ENCODE data around the gene GRM8.
"Not testable (repeated sequence)": the region's sequence is repeated elsewhere in the genome, so short reads cannot be mapped to it uniquely, and the experiment has no call there.

GRM8 gene

GRCh38 chr7:126690104-126690503 lies 562.6 kb downstream of the GRM8 start:
- DNase-seq (ENCODE audit: low read depth), result no peak
- no peak overlapping the region for H3K4me3 ChIP-seq (ENCODE audit: low read length)
- no peak for TF ChIP-seq CTCF (IDR thresholded peaks at IDR 0.05; ENCODE audit: insufficient read depth, low read depth, low read length, missing control alignments)

GRCh38 chr7:126689037-126689436 lies 563.7 kb downstream of the GRM8 start:
- DNase-seq (ENCODE audit: low read depth), result no peak
- no peak for TF ChIP-seq CTCF (IDR thresholded peaks at IDR 0.05; ENCODE audit: insufficient read depth, low read depth, low read length, missing control alignments)
- H3K4me3 ChIP-seq (ENCODE audit: low read length), result no peak overlapping the region

- H3K4me3 ChIP-seq (ENCODE audit: low read length), result no peak overlapping the region
- no peak for TF ChIP-seq CTCF (IDR thresholded peaks at IDR 0.05; ENCODE audit: insufficient read depth, low read depth, low read length, missing control alignments)
- DNase-seq (ENCODE audit: low read depth), result no peak
Observed at GRCh38 chr7:126686474-126686873, 566.3 kb downstream of the GRM8 start.

GRCh38 chr7:126685596-126685995 lies 567.1 kb downstream of the GRM8 start:
- no peak overlapping the region for H3K4me3 ChIP-seq (ENCODE audit: low read length)
- no peak for DNase-seq (ENCODE audit: low read depth)
- no peak for TF ChIP-seq CTCF (IDR thresholded peaks at IDR 0.05; ENCODE audit: insufficient read depth, low read depth, low read length, missing control alignments)

GRCh38 chr7:126685018-126685573 lies 567.6 kb downstream of the GRM8 start:
- no peak overlapping the region for H3K4me3 ChIP-seq (ENCODE audit: low read length)
- no peak for TF ChIP-seq CTCF (IDR thresholded peaks at IDR 0.05; ENCODE audit: insufficient read depth, low read depth, low read length, missing control alignments)
- DNase-seq (ENCODE audit: low read depth), result no peak

GRCh38 chr7:126682176-126682575 lies 570.6 kb downstream of the GRM8 start:
- H3K4me3 ChIP-seq (ENCODE audit: low read length), result no peak overlapping the region
- no peak for DNase-seq (ENCODE audit: low read depth)
- no peak for TF ChIP-seq CTCF (IDR thresholded peaks at IDR 0.05; ENCODE audit: insufficient read depth, low read depth, low read length, missing control alignments)

GRCh38 chr7:126668762-126669161 lies 584.0 kb downstream of the GRM8 start:
- H3K4me3 ChIP-seq (ENCODE audit: low read length); DNase-seq (ENCODE audit: low read depth): not testable (repeated sequence)

Data from epithelial cell of esophagus (primary cell).